PC-3 (cell line): ENCODE measurements around the gene KRTAP10-5. TPM values are rescaled to one million over a fixed set of nuclear protein-coding genes. Genes with fewer than 3 reads are reported as not detected.

Source experiments
- ATAC-seq: fragments of 200-7000 bp; cut with Tn5 transposase; 2 replicates; pipeline ENCODE4 v1.9.1; 2020; ENCODE audit warnings: mild to moderate bottlenecking, moderate library complexity
- BruUV-seq: library from RNA; stranded (reverse); fragments of 400-500 nt; replicated peaks from 2 replicates; lab custom pipeline; 2021; lab: Mats Ljungman, UMichigan
- CTCF ChIA-PET: fragments of 300-600 bp; sonication (Branson Sonifier 250); formaldehyde crosslinking; loops from one replicate; lab custom pipeline; 2022; ENCODE audit warnings: antibody characterized with exemption; lab: Charles Lee
- POLR2A ChIA-PET: fragments of 300-600 bp; sonication (Branson Sonifier 250); formaldehyde crosslinking; loops from one replicate; lab custom pipeline; 2022; ENCODE audit warnings: antibody characterized with exemption; ENCODE audit not compliant: unreplicated experiment; lab: Charles Lee
- DNase-seq: peaks from one replicate; pipeline ENCODE4 v3.0.0-alpha.2; 2015
- H2AFZ ChIP-seq: fragments of 300-600 bp; sonication (generic); 2 replicates; pipeline ENCODE4 v1.6.0; 2016; ENCODE audit warnings: antibody characterized with exemption, low read length
- H3F3A ChIP-seq: fragments of 300-600 bp; sonication (generic); one replicate; pipeline ENCODE4 v1.6.0; 2017; ENCODE audit warnings: antibody characterized with exemption, low read length, control low read depth, mild to moderate bottlenecking; ENCODE audit not compliant: unreplicated experiment
- H3K27ac ChIP-seq: fragments of 300-600 bp; sonication (generic); 2 replicates; pipeline ENCODE4 v1.5.1; 2016; ENCODE audit warnings: mild to moderate bottlenecking, low read length
- H3K27me3 ChIP-seq: fragments of 300-600 bp; sonication (generic); 2 replicates; pipeline ENCODE4 v1.6.1; 2016; ENCODE audit warnings: low read length, mixed read lengths
- H3K36me3 ChIP-seq: fragments of 300-600 bp; sonication (generic); 2 replicates; pipeline ENCODE4 v1.6.1; 2016; ENCODE audit warnings: low read depth, mixed run types, low read length, mixed read lengths
- H3K4me1 ChIP-seq: fragments of 300-600 bp; sonication (generic); 2 replicates; pipeline ENCODE4 v1.5.1; 2016; ENCODE audit warnings: low read length; ENCODE audit not compliant: insufficient read depth
- H3K4me2 ChIP-seq: fragments of 300-600 bp; sonication (generic); 2 replicates; pipeline ENCODE4 v1.6.0; 2016; ENCODE audit warnings: low read length
- H3K4me3 ChIP-seq: fragments of 300-600 bp; sonication (generic); 2 replicates; pipeline ENCODE4 v1.5.1; 2016; ENCODE audit warnings: mild to moderate bottlenecking, low read length, mixed read lengths
- H3K79me2 ChIP-seq: fragments of 300-600 bp; sonication (generic); 2 replicates; pipeline ENCODE4 v1.6.1; 2017; ENCODE audit warnings: low read length, mixed read lengths
- H3K9ac ChIP-seq: fragments of 300-600 bp; sonication (generic); 2 replicates; pipeline ENCODE4 v1.6.0; 2016; ENCODE audit warnings: mild to moderate bottlenecking, low read length
- H3K9me2 ChIP-seq: fragments of 300-600 bp; sonication (generic); replicated peaks from 2 replicates; pipeline ENCODE4 v1.6.1; 2016; ENCODE audit warnings: mixed run types, low read length, mixed read lengths
- H3K9me3 ChIP-seq: fragments of 300-600 bp; sonication (generic); 2 replicates; pipeline ENCODE4 v1.6.1; 2016; ENCODE audit warnings: low read length, mixed read lengths
- H4K20me1 ChIP-seq: fragments of 300-600 bp; sonication (generic); 2 replicates; pipeline ENCODE4 v1.6.1; 2016; ENCODE audit warnings: low read length, mixed read lengths
- CTCF ChIP-seq: fragments of 300-600 bp; sonication (generic); conservative IDR thresholded peaks from 2 replicates; pipeline ENCODE4 v1.5.1; 2017; ENCODE audit warnings: antibody characterized with exemption, low read depth, mild to moderate bottlenecking, low read length
- EZH2 ChIP-seq: fragments of 300-600 bp; sonication (generic); IDR thresholded peaks from one replicate; pipeline ENCODE4 v1.6.1; 2017; ENCODE audit warnings: antibody characterized with exemption, mild to moderate bottlenecking, low read length; ENCODE audit not compliant: unreplicated experiment
- EZH2phosphoT487 ChIP-seq: fragments of 300-600 bp; sonication (generic); IDR thresholded peaks from 2 replicates; pipeline ENCODE4 v1.6.1; 2018; ENCODE audit warnings: mild to moderate bottlenecking, antibody characterized with exemption, low read length, borderline replicate concordance
- intact Hi-C: fragments of 100-400 bp; cut with micrococcal nuclease; formaldehyde crosslinking; loops from 2 replicates; pipeline ENCODE4 v1.9.0; 2023
- total RNA-seq: library from RNA; depleted of rRNA; stranded (reverse); fragments of >200 nt; gene quantifications from 2 replicates; pipeline ENCODE4 v1.2.3, GENCODE V29; 2014

KRTAP10-5 gene
- total RNA-seq, 1 experiment from 2014 or later: not detected

- CTCF ChIA-PET: no interaction called here
- no peaks in the 10 kb centered on the region for H3K4me1 ChIP-seq
- no peak for ATAC-seq
Measured at GRCh38 chr21:44533891-44534627, 46.3 kb downstream of the KRTAP10-5 start.

GRCh38 chr21:44533121-44533890, 47.1 kb downstream of the KRTAP10-5 start:
- H3K4me1 ChIP-seq: no peaks in the 10 kb centered on the region
- ChIA-PET CTCF (no interaction called here), POLR2A (no interaction called here)
- DNase-seq (no peak), ATAC-seq (no peak)
- H3K4me3 ChIP-seq: no peak overlapping the region
- H3K27ac ChIP-seq: no peak overlapping the region
- no peak overlapping the region for H2AFZ ChIP-seq
- TF ChIP-seq CTCF: no peak
- no peak for TF ChIP-seq EZH2
- TF ChIP-seq EZH2phosphoT487: no peak
- no TSS peak for BruUV-seq
- no peak overlapping the region for H3K4me2 ChIP-seq
- no peaks in the 10 kb centered on the region for H3K9me3 ChIP-seq
- no peaks in the 10 kb centered on the region for H3K36me3 ChIP-seq
- no peak overlapping the region for H3K9ac ChIP-seq
- H3K79me2 ChIP-seq: no peaks in the 10 kb centered on the region
- no peaks in the 10 kb centered on the region for H3F3A ChIP-seq
- H3K9me2 ChIP-seq: no peaks in the 10 kb centered on the region
- no peaks in the 10 kb centered on the region for H3K27me3 ChIP-seq
- intact Hi-C loops: no loop called here
- H4K20me1 ChIP-seq: no peaks in the 10 kb centered on the region

More at GRCh38 chr21:44533891-44534627, 46.3 kb downstream of the KRTAP10-5 start:
- Histone ChIP-seq H4K20me1 (no peaks in the 10 kb centered on the region), H3F3A (no peaks in the 10 kb centered on the region), H3K27me3 (no peaks in the 10 kb centered on the region), H3K36me3 (no peaks in the 10 kb centered on the region), H3K9ac (no peak overlapping the region), H3K9me2 (no peaks in the 10 kb centered on the region), H3K4me3 (no peak overlapping the region), H3K27ac (no peak overlapping the region), H3K79me2 (no peaks in the 10 kb centered on the region), H3K9me3 (no peaks in the 10 kb centered on the region), H3K4me2 (no peak overlapping the region), H2AFZ (no peak overlapping the region)
- no peak for TF ChIP-seq EZH2
- TF ChIP-seq CTCF: no peak
- no peak for TF ChIP-seq EZH2phosphoT487
- intact Hi-C loops: no loop called here
- no peak for DNase-seq
- BruUV-seq: no TSS peak
- POLR2A ChIA-PET: no interaction called here
